GOT3 (cell line): Measurements from ENCODE around the gene CCR6.
"Not testable (repeated sequence)": the region's sequence is repeated elsewhere in the genome, so short reads cannot be mapped to it uniquely, and the experiment has no call there.

ENCODE experiments used
- DNase-seq: peaks from one replicate; lab custom pipeline; 2025; ENCODE audit warnings: mixed read lengths; lab: John Stamatoyannopoulos, UW

Gene CCR6

DNA sequence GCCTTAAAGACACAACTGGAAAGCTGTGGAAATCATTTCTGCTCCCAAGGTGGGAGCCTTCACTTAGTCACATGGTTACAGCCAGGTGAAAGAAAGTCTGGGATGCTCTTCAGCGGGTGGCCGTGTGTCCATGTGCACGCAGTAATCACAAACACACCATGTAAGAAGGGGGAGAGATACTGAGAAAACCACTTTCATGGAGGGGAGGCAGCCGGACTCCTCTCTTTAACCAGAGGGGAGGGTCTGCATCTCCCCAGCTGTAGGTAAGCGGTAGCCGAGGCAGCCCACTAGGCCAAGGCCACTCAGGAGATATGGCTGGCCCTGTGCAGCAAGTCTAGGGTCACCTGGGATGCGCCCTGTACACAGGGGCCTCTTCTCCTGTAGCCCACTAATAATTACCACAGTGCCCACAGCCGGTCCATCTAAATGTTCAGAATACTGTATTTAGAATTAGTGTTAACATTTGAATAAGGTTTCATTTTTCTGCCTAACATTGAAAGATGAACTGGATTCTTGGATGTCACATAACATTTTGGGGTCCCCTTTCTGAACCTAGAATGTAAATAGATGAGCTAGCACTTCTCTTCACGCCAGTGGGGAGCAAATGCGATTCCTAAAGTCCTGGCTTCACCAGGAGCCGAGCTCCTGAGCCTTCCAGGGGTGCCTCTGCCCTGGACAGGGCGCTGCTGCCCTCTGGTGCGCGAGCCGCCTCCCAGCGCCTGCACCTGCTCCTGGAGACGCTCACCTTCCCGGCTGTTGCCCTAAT, 19.0 kb downstream of the CCR6 start:
- DNase-seq: no peak

DNA sequence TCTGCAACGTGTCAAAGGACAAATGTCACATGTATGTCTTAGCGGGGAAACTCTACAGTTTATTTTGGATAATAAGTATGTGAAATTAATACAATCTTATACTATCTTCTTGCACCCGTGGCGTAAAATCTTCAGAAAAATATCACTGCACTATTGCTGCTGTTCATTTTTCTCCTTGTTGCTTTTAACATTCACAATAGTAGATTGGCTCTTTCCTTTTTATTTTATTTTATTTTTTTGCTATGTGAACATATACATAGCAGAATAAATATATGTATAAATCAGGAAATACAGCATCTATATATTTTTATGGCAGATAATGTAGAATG, 19.5 kb downstream of the CCR6 start:
- DNase-seq: no peak

DNA sequence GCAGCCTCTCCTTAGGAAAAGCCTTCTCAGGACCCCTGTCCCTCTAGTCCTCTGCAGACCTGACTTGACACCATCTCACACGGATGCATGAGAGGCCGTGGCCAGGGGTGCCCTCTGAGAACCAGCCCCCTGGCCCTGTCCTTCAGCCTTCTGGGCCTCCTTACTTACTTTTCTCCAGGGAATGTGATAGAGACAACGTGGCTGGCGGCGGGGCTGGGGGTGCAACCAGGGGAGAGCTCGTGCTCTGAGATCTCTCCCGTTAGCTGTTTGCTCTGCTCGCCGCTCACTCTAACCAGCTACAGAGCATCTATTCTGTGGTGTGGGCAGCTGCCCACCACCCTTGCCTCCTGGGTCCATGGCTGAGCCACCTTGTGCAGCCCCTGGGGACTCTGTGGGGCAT, 20.1 kb downstream of the CCR6 start:
- no peak for DNase-seq

DNA sequence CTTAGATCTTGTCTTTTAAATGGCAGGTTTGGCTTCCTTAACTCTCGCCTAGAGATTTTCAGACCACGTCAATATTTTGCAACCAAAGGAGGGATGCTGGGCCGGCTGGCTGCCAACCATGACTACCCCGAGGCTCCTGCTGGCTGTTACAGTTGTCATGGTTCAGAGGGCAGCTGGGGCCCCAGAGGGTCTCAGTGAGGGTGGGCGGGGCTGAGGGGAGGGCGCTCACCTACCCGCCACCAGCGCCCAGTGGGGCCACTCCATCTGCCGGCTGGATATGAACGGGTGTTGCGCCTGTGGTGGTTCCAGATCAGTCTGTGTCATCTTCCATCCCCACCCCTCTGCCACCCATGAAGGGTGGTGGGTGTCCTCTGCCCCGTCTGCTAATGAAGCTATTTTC, 22.6 kb downstream of the CCR6 start:
- DNase-seq: no peak

DNA sequence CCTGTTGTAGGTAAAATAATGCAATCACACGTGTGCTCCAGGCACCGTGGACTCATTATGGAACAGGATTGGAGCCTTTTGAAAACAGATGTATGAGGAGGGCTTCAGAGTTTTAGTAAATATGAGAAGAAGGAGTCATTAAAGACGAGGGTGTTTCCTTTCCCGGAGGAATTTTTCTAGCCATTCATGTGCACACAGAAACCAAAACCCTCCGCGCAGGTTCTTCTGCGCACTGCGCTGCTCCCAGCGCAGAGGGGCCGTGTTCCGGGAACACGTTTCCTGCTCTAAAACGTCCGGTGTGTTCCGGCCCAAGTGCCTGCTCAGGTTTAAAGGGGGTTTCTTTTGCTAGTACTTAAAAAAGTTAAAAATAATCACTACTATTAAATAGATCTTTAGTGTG, 23.2 kb downstream of the CCR6 start:
- no peak for DNase-seq

DNA sequence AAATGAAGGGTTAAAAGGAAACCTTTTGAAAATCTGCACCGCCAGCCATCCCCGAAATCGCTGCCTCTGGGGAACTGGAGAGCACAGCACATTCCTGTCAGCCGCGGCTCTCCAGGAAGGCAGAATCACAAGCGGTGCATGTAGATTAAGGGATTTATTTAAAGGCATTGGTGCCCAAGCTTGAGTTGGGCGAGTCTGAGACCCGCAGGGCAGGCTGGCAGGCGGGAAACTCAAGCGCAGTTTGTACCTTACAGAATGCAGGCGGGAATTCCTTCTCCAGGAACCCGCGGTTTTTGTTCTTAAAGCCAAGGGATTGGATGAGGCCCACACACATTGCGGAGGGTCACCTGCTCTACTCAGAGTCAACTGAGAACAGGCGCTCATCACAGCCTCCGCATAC, 24.1 kb downstream of the CCR6 start:
- no peak for DNase-seq

DNA sequence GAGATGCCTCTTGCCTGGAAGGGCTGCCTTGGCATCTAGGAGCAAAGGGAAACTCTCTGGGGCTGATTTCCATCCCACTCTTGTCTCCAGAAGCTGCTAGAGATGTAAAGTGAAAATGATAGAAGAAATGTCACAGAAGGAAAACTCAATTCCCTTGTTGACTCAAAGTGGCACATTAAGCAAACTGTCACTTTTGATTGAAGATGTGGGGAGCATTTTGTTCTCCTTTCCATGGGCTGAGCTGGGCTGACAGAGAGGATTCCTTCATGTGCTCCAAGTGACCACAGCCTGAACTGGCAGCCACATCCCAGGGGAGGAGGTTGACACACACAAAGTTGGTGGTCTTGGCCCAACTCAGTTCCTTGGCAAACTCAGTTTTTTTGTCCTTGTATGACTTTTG, 25.1 kb downstream of the CCR6 start:
- no peak for DNase-seq

DNA sequence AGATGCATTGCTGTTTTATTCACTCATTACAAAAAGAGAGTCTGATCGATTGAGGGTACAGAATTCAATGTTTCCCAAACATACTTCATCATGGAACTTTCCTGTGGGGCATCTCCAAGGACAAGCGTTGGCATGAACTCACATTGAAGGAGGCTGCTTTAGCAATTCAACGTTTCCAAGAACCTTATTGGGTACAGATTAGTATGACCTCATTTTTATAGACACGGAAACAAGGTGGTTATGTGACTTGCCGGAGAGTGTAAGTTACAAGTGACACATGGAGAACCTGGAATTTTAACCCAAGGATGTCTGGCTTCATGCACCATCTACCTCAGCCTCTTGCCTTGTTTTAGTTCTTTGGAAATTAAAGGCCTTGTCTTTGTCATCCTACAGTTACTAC, 26.1 kb downstream of the CCR6 start:
- no peak for DNase-seq

DNA sequence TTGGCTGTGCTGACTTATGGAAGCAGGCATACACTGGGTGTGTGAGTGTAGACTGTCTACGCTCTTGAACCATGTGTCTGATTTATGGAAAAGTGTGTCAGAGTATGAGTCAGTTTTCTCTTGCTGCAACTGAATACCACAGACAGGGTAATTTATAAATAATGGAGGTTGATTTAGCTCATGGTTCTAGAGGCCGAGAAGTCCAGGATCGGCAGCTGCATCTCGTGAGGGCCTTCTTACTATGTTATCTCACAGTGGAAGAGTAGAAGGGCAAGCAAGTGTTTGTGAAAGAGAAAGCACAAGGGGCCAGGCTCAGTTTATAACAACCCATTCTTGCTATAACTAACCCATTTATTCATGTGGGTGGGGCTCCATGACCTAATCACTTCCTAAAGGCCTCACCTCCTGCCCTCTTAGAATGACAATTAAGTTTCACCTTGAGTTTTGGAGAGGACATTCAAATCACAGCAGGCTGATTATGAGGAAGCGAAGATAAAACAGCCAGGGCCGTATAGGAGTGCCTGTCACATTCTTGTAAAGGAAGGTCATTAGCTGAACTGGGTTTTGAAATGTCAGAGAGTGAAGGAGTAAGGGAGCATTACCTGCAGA, 28.1 kb downstream of the CCR6 start:
- no peak for DNase-seq

DNA sequence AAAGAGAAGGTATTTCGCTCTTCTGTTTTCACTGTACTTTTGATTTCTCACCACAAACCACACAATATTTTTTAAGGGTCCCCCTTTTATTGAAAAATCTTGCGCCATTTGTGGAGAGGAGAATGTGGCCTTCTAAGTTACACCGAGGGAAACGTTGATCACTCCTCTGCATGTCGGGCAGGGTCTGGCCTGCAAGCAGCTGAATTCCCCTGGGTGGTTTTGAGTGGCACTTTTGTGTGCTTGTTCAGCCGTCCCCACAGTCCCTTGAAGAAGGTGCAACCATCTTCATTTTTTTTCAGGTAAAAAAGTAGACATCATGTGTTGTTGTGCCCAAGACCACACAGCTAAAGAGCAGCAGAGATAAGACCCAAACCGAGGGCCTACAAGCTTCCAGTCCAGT, 28.8 kb downstream of the CCR6 start:
- no peak for DNase-seq

DNA sequence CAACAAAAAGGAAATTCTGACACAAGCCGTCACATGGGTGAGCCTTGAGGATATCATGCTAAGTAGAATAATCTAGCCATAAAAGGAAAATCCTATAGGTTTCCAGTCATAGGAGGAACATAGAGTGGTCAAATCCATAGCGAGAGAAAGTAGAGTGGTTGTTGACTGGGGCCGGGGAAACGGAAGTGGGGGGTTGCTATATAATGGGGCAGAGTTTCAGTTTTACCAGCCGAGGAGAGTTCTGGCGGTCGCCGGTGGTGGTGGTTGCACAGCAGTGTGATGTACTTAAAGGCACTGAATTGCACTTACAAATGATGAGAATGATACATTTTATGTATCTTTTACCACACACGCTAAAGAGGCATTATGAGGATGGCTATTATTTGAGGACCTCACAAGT, 30.0 kb downstream of the CCR6 start:
- no peak for DNase-seq

DNA sequence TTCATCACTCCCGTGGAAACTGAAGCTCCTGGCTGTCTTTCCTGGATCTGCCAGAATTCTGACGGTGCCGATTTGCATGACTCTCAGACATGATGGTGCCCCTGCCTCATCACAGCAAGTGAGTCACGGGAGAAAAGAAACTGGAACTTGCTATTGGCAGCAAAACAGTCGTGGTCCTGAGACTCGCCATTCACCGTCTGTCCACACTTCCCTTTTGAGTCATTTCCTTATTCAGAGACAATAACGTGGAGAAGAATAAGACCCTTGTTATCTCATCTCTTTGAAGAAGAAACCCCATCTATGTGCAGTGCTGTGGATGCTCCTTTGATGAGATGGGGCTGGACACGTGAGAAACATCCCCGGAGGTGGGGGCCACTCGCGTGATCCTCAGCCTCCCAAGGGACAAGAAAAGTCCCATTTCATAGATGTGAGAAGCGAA, 30.6 kb downstream of the CCR6 start:
- no peak for DNase-seq

DNA sequence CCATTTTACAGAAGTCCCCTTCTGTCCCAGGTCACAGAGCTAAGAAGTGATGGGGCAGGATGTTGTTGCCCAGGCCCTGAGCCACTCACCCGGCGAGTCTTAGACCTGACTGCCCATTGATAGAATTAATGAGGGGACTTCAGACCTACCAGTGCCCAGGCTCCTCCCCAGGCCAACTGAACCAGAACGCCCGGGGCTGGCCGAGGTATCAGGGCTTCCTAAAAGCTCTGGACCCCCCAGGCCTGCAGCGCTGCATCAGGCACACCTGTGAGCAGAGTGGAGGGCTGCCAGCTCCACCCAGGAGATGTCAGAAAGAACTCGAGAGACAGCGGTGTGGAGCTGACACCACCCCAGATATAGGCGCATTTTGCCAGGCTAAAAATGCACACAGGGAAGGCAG, 31.4 kb downstream of the CCR6 start:
- no peak for DNase-seq

DNA sequence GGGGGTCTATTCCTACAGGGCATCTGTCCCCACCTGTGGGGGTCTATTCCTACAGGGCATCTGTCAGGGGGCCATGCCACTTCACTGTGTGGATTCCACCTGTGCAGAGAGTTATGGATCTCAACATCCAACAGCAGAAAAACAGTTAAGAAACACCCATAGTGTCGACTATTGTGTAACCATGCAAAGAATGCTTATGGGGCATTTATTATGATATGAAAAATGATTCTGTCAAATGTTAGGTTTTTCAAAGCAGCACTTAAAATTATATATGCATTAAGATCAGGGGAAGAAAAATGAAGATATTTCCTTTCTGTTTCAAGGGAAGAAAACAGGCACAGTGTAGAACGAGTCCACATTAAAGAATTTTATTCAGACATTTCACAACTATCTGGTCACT, 32.0 kb downstream of the CCR6 start:
- no peak for DNase-seq

DNA sequence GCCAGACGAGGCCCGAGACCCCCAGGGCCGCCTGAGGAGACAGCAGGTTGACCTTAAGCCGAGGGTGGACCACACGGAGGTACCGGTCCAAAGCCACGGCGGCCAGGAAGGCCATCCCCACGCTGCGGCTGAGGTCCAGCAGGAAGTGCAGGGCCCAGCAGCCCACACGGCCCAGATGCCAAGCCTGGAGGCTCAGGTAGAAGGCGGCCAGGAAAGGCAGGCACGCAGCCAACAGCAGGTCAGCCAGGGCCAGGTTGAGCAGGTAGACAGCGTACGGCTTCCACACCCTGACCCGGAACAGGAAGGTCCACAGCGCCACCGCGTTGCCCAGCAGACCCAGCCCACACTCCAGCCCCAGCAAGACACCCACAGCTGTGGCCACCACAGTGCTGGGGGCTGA, 34.5 kb downstream of the CCR6 start:
- DNase-seq: no peak

DNA sequence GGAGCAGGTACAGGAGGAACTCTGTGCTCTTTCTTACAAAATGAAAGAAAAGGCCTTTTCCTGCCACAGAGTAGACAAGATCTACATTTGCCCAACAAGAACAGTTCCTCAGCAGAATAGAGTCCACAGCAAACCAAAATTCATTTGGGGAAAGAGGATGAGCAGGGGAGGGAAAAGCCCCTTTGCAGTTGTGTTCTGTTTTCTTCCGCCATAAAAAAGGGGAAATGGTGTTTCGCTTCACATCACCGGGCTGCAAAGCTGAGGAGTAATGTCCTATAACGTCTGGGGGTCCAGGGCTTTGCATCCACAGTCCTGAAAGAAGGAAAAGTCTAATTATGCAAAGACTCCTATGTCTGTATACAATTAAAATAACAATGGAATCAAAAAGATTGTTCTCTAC, 35.0 kb downstream of the CCR6 start, which contains the start of gene GPR31:
Gene GPR31, minus strand, starts transcription at position 118 of the 400 bp plus-strand sequence. CDS start 149 bp downstream, outside the sequence.
- no peak for DNase-seq

DNA sequence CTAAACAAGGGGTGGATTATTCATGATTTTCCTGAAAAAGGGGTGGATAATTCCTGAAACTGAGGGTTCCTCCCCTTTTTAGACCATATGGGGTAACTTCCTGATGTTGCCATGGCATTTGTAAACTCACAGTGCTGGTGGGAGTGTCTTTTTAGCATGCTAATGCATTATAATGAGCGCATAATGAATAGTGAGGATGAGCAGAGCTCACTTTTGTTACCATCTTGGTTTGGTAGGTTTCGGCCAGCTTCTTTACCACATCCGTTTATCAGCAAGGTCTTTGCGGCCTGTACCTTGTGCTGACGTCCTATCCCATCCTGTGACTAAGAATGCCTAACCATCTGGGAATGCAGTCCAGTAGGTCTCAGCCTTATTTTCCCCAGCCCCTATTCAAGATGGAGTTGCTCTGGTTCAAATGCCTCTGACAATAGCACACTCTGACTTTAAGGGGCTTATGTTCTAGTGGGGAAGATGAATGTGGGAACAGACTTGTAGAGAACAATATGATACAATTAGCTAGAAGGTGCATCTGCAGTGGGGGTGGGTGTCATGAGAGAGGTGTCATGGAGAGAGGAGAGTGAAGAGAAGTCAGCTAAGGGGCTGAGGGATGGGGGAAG, 39.1 kb downstream of the CCR6 start:
- DNase-seq: no peak

DNA sequence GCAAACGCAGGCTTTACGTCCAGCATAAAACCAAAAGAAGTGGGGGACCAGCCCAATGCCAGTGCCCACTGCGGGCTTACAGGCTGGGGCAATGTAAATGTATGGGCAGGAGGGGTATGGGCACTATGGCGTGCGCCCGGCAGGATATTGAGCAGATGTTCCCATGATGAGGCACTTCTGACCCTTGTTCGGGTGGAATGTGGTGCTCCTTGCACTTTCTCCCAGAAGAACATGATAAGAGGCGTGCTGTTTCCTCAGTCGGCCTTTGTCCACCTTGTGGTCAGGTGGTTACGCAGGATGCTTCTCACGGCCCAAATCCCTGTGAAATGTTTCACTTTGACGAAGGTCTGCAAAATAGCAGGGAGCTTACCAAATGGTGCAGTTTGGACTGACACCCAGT, 39.7 kb downstream of the CCR6 start:
- no peak for DNase-seq

DNA sequence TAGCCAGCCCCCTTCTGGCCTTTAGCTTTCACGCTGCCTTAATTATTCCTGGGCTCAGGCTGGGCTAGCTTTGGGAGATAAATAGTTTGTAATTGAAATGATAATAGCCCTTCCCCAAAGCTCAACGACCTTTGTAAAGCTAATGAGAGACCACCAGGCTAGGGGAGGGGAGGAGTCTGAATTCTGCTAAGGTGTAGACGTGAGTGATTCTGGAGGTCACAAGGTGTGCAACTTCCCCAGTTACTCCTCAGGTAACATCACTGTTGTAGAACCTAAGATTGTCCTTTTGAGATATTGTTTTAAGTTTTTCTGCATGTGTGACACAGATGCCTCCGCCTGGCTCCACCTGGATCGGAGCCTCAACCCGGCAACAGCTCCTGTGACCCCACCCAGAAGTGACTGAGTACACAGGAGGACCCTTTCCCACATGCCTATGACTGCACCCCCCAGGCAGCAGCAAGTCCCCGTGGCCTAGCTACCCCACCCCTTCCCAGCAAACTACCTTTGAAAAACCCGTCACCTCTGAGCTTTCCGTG, 40.6 kb downstream of the CCR6 start:
- DNase-seq: no peak

DNA sequence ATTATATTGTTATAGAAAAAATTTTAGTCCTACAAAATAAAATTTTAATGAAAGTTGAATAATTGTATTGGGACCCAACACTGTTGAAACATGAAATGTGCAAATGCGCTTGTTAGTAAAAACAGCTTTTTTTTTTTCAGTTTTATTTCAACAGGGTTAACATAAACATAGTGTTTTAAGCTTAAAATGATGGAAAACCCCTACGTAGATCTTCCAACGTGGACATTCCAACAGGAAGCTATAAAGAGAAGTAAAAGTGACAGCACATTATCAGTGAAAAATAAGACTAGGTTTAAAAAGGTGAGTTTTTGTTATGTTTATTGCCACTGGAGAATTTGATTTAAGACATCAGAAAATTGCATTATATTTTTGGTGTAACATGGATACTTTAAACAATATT, 41.4 kb downstream of the CCR6 start:
- no peak for DNase-seq

DNA sequence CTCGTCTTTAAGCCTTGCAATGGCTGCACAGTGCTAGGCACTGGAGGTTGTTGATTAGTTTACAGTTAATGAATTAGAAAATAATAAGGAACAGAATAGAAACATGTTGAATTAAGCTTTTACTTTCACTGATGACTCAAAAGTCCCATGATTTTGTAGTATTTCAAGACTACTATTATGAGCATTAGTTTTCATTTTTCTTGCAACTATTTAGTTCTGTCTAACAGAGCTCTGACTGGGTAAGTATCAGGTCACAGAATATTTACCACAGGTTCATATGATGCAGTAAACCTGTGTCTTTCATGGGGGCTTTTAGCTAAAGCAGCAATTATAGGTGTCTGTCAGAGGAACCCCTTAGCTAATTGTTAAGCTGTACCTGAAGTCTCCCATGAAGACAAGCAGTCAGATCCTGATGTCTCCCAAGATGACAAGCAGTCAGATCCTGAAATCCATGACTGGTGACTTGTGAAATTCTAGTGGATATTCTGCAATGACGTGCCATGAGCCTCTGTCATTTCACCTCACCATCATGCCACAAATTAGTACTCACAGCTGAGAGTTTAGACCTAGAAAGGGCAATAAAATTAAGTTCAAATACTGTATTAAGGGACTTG, 43.1 kb downstream of the CCR6 start:
- no peak for DNase-seq

DNA sequence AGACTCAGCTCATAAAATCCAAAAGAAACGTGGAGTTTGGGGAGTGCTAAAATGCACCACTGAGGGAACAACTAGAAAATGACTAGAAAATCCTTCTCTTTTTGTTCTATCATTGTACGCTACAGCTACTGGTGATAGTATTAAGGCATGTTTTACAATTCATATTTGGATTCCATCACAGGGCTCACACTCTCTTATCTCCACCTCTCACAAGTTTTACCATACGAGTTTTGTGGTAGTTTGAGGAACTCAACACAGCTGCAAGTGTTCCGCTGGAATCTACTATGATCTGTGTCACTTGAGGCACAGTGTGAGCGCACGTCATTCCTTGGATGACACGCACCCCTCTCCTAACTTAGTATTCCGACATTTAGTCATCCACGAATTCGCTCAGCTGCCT, 44.8 kb downstream of the CCR6 start:
- not testable (repeated sequence) for DNase-seq

DNA sequence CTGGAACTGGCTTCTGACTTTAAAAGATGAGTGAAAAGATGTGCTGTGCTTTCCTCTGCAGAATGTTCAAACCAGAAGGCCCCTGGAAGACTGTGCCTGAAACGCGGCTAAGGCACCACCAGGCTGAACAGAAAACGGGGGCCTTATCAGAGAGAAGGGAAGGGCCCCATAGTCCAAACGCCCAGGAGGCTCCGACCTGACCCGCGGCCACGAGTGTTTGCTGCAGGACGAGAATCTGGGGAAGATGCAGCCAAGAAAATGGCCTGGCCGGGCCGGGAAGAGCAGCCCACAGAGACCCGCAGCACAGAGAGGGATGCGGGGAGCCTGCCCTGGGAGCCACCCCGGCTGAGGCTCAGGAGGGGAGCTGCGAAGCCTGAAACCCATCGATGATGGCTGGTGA, 45.4 kb downstream of the CCR6 start:
- not testable (repeated sequence) for DNase-seq
